GM18861 (cell line): Measurements from ENCODE around the gene PPP1R12C.

Experiments
- ATAC-seq: cut with Tn5 transposase; IDR thresholded peaks from one replicate; pipeline ENCODE4 v1.9.1; 2021; ENCODE audit not compliant: unreplicated experiment

Gene PPP1R12C

GRCh38 chr19:55046975-55047622, 70.3 kb downstream of the PPP1R12C start:
- ATAC-seq = no peak

- ATAC-seq = no peak
Measured at GRCh38 chr19:55044771-55045716, 72.4 kb downstream of the PPP1R12C start.

GRCh38 chr19:55044286-55044685, 73.2 kb downstream of the PPP1R12C start:
- ATAC-seq = no peak

GRCh38 chr19:55042688-55043087, 74.7 kb downstream of the PPP1R12C start:
- ATAC-seq = no peak

GRCh38 chr19:55042344-55042678, 75.1 kb downstream of the PPP1R12C start:
- ATAC-seq = no peak

- ATAC-seq = no peak
Measured at GRCh38 chr19:55041627-55042343, 75.7 kb downstream of the PPP1R12C start.

GRCh38 chr19:55041244-55041626, 76.2 kb downstream of the PPP1R12C start:
- no peak for ATAC-seq
